ENCODE data around the gene TRIM50.
A peak's percentile ranks its signal among the peaks of the same experiment; 100 is the strongest.
"Not testable (repeated sequence)": the region's sequence is repeated elsewhere in the genome, so short reads cannot be mapped to it uniquely, and the experiment has no call there.

Gene TRIM50

GRCh38 chr7:73308665-73309214 is 19.1 kb downstream of the TRIM50 start, which contains the start of gene NSUN5:
Gene NSUN5, minus strand, starts transcription at chr7:73308826. Its CDS starts 36 bp downstream, at chr7:73308790.
- H3K4me3 ChIP-seq (ENCODE audit: low read depth, low read length) = peak within 1 kb of the TSS; percentile 82
- peak; percentile 97 for DNase-seq (ENCODE audit: low read depth)
- TF ChIP-seq POLR2A (IDR thresholded peaks at IDR 0.05; ENCODE audit: extremely low read depth, insufficient read length) (peak; percentile 96), MYC (IDR thresholded peaks at IDR 0.05; ENCODE audit: low read depth, low read length) (peak; percentile 97), MAX (IDR thresholded peaks at IDR 0.05; ENCODE audit: low read depth, low read length) (peak; percentile 96), CTCF (IDR thresholded peaks at IDR 0.05; ENCODE audit: low read depth, low read length) (no peak)

GRCh38 chr7:73308074-73308664 is 19.7 kb downstream of the TRIM50 start:
- TF ChIP-seq CTCF (IDR thresholded peaks at IDR 0.05; ENCODE audit: low read depth, low read length) (no peak), MAX (IDR thresholded peaks at IDR 0.05; ENCODE audit: low read depth, low read length) (no peak), MYC (IDR thresholded peaks at IDR 0.05; ENCODE audit: low read depth, low read length) (no peak), POLR2A (IDR thresholded peaks at IDR 0.05; ENCODE audit: extremely low read depth, insufficient read length) (no peak)
- peak overlapping the region; percentile 82 for H3K4me3 ChIP-seq (ENCODE audit: low read depth, low read length)
- no peak for DNase-seq (ENCODE audit: low read depth)

GRCh38 chr7:73307436-73307835 is 20.4 kb downstream of the TRIM50 start:
- peak overlapping the region; percentile 82 for H3K4me3 ChIP-seq (ENCODE audit: low read depth, low read length)
- no peak for DNase-seq (ENCODE audit: low read depth)
- TF ChIP-seq CTCF (IDR thresholded peaks at IDR 0.05; ENCODE audit: low read depth, low read length) (no peak), MAX (IDR thresholded peaks at IDR 0.05; ENCODE audit: low read depth, low read length) (no peak), MYC (IDR thresholded peaks at IDR 0.05; ENCODE audit: low read depth, low read length) (no peak), POLR2A (IDR thresholded peaks at IDR 0.05; ENCODE audit: extremely low read depth, insufficient read length) (no peak)

- TF ChIP-seq CTCF (IDR thresholded peaks at IDR 0.05; ENCODE audit: low read depth, low read length) = peak; percentile 74
- peak overlapping the region; percentile 21 for H3K4me3 ChIP-seq (ENCODE audit: low read depth, low read length)
- DNase-seq (ENCODE audit: low read depth) = peak; percentile 95
Measured at GRCh38 chr7:73304612-73305387, 23.1 kb downstream of the TRIM50 start.

GRCh38 chr7:73304071-73304470 is 23.8 kb downstream of the TRIM50 start:
- peak overlapping the region; percentile 21 for H3K4me3 ChIP-seq (ENCODE audit: low read depth, low read length)
- TF ChIP-seq MAX (IDR thresholded peaks at IDR 0.05; ENCODE audit: low read depth, low read length) (no peak), POLR2A (IDR thresholded peaks at IDR 0.05; ENCODE audit: extremely low read depth, insufficient read length) (no peak), MYC (IDR thresholded peaks at IDR 0.05; ENCODE audit: low read depth, low read length) (no peak)
- DNase-seq (ENCODE audit: low read depth) = no peak

- no peak overlapping the region for H3K4me3 ChIP-seq (ENCODE audit: low read depth, low read length)
- no peak for TF ChIP-seq CTCF (IDR thresholded peaks at IDR 0.05; ENCODE audit: low read depth, low read length)
- TF ChIP-seq POLR2A (IDR thresholded peaks at IDR 0.05; ENCODE audit: extremely low read depth, insufficient read length) = no peak
- no peak for DNase-seq (ENCODE audit: low read depth)
Measured at GRCh38 chr7:73303546-73303945, 24.3 kb downstream of the TRIM50 start.

GRCh38 chr7:73302846-73303245 is 25.0 kb downstream of the TRIM50 start:
- H3K4me3 ChIP-seq (ENCODE audit: low read depth, low read length); DNase-seq (ENCODE audit: low read depth): not testable (repeated sequence)

- not testable (repeated sequence) for DNase-seq (ENCODE audit: low read depth); H3K4me3 ChIP-seq (ENCODE audit: low read depth, low read length)
Measured at GRCh38 chr7:73301108-73301507, 26.8 kb downstream of the TRIM50 start.

GRCh38 chr7:73299812-73300211 is 28.1 kb downstream of the TRIM50 start:
- not testable (repeated sequence) for DNase-seq (ENCODE audit: low read depth); H3K4me3 ChIP-seq (ENCODE audit: low read depth, low read length)

GRCh38 chr7:73297706-73298105 is 30.2 kb downstream of the TRIM50 start:
- DNase-seq (ENCODE audit: low read depth); H3K4me3 ChIP-seq (ENCODE audit: low read depth, low read length): not testable (repeated sequence)

All from NB4 (cell line).